HUES6 (cell line): ENCODE data around the gene MYD88.

Experiments
- H3K27ac ChIP-seq: 2 replicates; pipeline ENCODE4 v1.7.0; 2013; ENCODE audit warnings: low read depth, mild to moderate bottlenecking, low read length, inconsistent platforms
- H3K27me3 ChIP-seq: 2 replicates; pipeline ENCODE4 v1.6.1; 2013; ENCODE audit warnings: low read length; ENCODE audit not compliant: control insufficient read depth, insufficient read depth
- H3K36me3 ChIP-seq: 2 replicates; pipeline ENCODE4 v1.6.1; 2013; ENCODE audit warnings: low read length; ENCODE audit not compliant: control insufficient read depth, insufficient read depth
- H3K4me1 ChIP-seq: 2 replicates; pipeline ENCODE4 v1.6.1; 2013; ENCODE audit warnings: low read length; ENCODE audit not compliant: control insufficient read depth, insufficient read depth
- H3K4me3 ChIP-seq: 2 replicates; pipeline ENCODE4 v1.5.1; 2013; ENCODE audit warnings: low read depth, low read length
- H3K9ac ChIP-seq: one replicate; pipeline ENCODE4 v1.6.1; 2013; ENCODE audit warnings: mild to moderate bottlenecking, low read length
- H3K9me3 ChIP-seq: 2 replicates; pipeline ENCODE4 v1.6.1; 2013; ENCODE audit warnings: low read depth, low read length; ENCODE audit not compliant: control insufficient read depth, insufficient read depth

The MYD88 gene

DNA sequence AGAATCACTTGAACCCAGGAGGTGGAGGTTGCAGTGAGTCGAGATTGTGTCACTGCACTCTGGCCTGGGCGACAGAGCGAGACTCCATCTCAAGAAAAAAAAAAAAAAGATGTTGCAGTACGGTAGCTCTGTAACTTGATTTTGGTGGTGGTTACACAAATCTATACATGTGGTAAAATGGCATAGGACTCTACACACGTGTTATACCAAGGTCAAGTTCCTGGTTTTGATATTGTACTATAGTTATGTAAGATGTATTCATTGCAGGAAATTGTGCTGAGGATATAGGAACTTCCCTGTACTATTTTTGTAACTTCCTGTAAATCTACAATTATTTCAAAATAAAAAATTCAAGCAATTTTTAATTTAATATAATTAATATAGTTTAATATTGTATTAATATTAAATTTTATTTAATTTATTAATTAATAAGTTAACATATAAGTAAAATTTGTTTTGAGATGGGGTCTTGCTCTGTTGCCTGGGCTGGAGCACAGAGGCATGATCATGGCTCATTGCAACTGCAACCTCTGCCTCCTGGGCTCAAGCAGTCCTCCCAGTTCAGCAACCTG lies 9.9 kb downstream of the MYD88 start:
- no peaks in the 10 kb centered on the region for H3K27me3 ChIP-seq
- no peak overlapping the region for H3K9ac ChIP-seq
- no peak overlapping the region for H3K4me3 ChIP-seq
- no peaks in the 10 kb centered on the region for H3K4me1 ChIP-seq
- H3K27ac ChIP-seq: no peak overlapping the region
- H3K9me3 ChIP-seq: 0 out of 2 replicates have a peak, but pooled peaks cover 4% of the 10 kb centered on the region
- no peaks in the 10 kb centered on the region for H3K36me3 ChIP-seq

GRCh38 chr3:38149708-38150107 lies 11.2 kb downstream of the MYD88 start:
- Histone ChIP-seq H3K36me3 (no peaks in the 10 kb centered on the region), H3K27me3 (no peaks in the 10 kb centered on the region), H3K27ac (no peak overlapping the region), H3K9me3 (0 out of 2 replicates have a peak, but pooled peaks cover 4% of the 10 kb centered on the region), H3K4me1 (no peaks in the 10 kb centered on the region), H3K4me3 (no peak overlapping the region), H3K9ac (no peak overlapping the region)

GRCh38 chr3:38150780-38151528 lies 12.5 kb downstream of the MYD88 start:
- 0 out of 2 replicates have a peak, but pooled peaks cover 4% of the 10 kb centered on the region for H3K9me3 ChIP-seq
- no peak overlapping the region for H3K4me3 ChIP-seq
- H3K27me3 ChIP-seq: no peaks in the 10 kb centered on the region
- H3K36me3 ChIP-seq: no peaks in the 10 kb centered on the region
- H3K9ac ChIP-seq: no peak overlapping the region
- H3K4me1 ChIP-seq: 0 out of 2 replicates have a peak, but pooled peaks cover 2% of the 10 kb centered on the region
- H3K27ac ChIP-seq: no peak overlapping the region

DNA sequence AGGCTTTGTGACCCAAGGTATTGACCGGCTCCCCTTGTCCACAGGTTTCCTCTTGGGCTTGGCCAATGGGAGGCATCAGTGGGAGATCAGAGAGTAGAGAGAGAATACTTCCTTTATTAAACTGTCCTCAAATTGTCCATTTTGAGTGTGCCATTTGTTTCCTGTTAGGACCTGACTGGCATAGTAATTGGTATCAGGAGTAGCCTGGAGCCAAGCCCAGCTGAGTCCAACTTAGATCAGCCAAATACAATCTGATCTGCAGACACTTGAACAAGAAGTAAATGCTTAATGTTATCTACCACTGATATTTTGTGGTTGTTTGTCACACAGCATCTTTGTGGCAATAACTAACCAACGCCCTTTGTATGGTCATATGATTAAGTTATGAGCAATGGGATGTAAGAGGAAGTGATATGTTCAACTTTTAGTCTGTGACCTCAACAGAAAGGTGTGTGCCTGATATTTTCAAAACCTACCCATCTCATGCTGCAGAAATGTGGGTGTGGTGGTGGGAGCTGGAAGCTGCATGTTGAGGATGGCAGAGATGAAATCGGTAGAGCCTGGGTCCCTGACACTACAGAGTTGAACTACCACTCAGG lies 13.3 kb downstream of the MYD88 start:
- Histone ChIP-seq H3K9ac (no peak overlapping the region), H3K9me3 (no peaks in the 10 kb centered on the region), H3K4me1 (0 out of 2 replicates have a peak, but pooled peaks cover 2% of the 10 kb centered on the region), H3K27ac (no peak overlapping the region), H3K4me3 (no peak overlapping the region), H3K36me3 (no peaks in the 10 kb centered on the region), H3K27me3 (no peaks in the 10 kb centered on the region)

DNA sequence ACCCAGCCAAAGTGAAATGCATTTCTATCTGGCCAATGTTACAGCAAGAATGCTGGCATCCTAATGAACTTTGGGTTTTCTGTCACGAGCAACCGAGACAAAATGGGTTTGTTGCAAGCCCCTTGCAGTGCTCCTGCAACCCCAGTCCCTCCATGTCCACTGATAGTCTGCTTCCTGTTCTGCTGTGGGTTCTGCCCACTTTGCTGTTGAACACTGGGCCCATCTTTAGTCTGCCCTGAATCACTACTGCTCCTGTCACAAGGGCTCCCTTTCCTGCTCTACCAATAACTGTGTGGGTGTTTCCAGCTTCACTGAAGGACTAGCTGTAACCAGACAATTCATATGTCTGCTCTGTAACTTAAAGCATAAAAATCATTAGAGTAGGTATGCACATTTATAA lies 14.1 kb downstream of the MYD88 start:
- H3K9me3 ChIP-seq: no peaks in the 10 kb centered on the region
- no peak overlapping the region for H3K4me3 ChIP-seq
- no peaks in the 10 kb centered on the region for H3K36me3 ChIP-seq
- H3K27ac ChIP-seq: no peak overlapping the region
- H3K27me3 ChIP-seq: no peaks in the 10 kb centered on the region
- no peak overlapping the region for H3K9ac ChIP-seq
- H3K4me1 ChIP-seq: 0 out of 2 replicates have a peak, but pooled peaks cover 2% of the 10 kb centered on the region

DNA sequence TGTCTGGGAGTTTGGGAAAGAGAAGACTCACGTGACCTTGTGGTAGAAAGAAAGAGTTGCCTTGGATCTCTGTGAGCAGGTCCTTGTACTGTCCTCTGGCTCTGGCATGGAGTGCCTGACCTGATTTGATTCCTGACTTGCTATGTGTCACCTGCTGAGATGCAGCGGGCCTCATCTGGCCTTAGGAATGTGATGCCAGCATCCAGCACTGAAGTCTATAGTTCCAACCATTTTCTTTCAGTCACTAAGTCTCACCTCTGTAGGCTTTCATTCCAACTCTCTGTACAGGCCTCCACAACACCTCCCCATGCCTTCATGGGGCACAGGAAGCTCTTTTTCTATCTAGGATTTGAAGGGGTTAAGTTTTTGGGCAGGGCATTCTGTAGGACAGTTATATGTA lies 14.8 kb downstream of the MYD88 start:
- Histone ChIP-seq H3K9me3 (no peaks in the 10 kb centered on the region), H3K9ac (no peak overlapping the region), H3K27me3 (no peaks in the 10 kb centered on the region), H3K4me1 (0 out of 2 replicates have a peak, but pooled peaks cover 2% of the 10 kb centered on the region), H3K36me3 (no peaks in the 10 kb centered on the region), H3K4me3 (no peak overlapping the region), H3K27ac (no peak overlapping the region)

DNA sequence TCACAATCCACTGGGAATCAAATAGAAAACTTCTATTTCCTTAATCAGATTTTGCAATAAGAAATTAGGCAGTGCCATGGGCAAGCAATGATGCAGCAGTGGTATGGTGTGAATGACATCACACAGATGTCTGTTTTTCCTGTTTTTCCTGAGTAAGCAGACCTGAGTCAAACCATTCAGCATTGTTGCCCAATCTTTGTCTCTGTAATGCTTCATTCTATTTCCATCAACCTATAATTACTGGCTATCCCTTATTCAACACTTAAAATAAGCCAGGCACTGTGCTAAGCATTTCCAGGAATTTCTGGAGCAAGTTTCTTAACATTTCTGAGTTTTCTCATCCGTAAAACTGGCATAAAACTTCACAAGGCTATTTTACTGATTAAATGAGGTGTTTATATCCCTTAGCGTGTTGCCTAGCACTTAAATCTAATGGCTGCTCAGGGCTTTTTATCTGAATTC lies 15.6 kb downstream of the MYD88 start:
- Histone ChIP-seq H3K4me3 (no peak overlapping the region), H3K36me3 (no peaks in the 10 kb centered on the region), H3K9ac (no peak overlapping the region), H3K27me3 (no peaks in the 10 kb centered on the region), H3K4me1 (0 out of 2 replicates have a peak, but pooled peaks cover 2% of the 10 kb centered on the region), H3K9me3 (no peaks in the 10 kb centered on the region), H3K27ac (no peak overlapping the region)

- Histone ChIP-seq H3K36me3 (no peaks in the 10 kb centered on the region), H3K4me3 (no peak overlapping the region), H3K9me3 (no peaks in the 10 kb centered on the region), H3K4me1 (0 out of 2 replicates have a peak, but pooled peaks cover 2% of the 10 kb centered on the region), H3K9ac (no peak overlapping the region), H3K27ac (no peak overlapping the region), H3K27me3 (no peaks in the 10 kb centered on the region)
Measured at GRCh38 chr3:38154625-38155255, 16.3 kb downstream of the MYD88 start.

GRCh38 chr3:38155825-38156224 lies 17.4 kb downstream of the MYD88 start:
- Histone ChIP-seq H3K9ac (no peak overlapping the region), H3K27me3 (no peaks in the 10 kb centered on the region), H3K4me1 (0 out of 2 replicates have a peak, but pooled peaks cover 2% of the 10 kb centered on the region), H3K27ac (no peak overlapping the region), H3K4me3 (no peak overlapping the region), H3K36me3 (no peaks in the 10 kb centered on the region), H3K9me3 (no peaks in the 10 kb centered on the region)

- no peaks in the 10 kb centered on the region for H3K9me3 ChIP-seq
- 0 out of 2 replicates have a peak, but pooled peaks cover 2% of the 10 kb centered on the region for H3K4me1 ChIP-seq
- H3K9ac ChIP-seq: no peak overlapping the region
- H3K27ac ChIP-seq: no peak overlapping the region
- H3K27me3 ChIP-seq: no peaks in the 10 kb centered on the region
- no peak overlapping the region for H3K4me3 ChIP-seq
- H3K36me3 ChIP-seq: no peaks in the 10 kb centered on the region
Measured at GRCh38 chr3:38157117-38157516, 18.7 kb downstream of the MYD88 start.
